Thoracic aorta (tissue), 2 donors: ENCODE results near the gene SPHK1. TPM values are rescaled to one million over a fixed set of nuclear protein-coding genes. Genes with fewer than 3 reads are reported as not detected.

Source experiments
- ATAC-seq: fragments of 150-250 bp; one replicate; pipeline ENCODE4 v1.8.0; 2017; ENCODE audit warnings: low read depth; ENCODE audit not compliant: insufficient number of reproducible peaks, low FRiP score
- DNase-seq: peaks from one replicate; pipeline ENCODE4 v3.0.0-alpha.2; 2020; ENCODE audit warnings: low spot score
- H3K27ac ChIP-seq, 2 donors: fragments of 200-600 bp; sonication (generic); 1 replicate in 1 of 2; 2 replicates in 1 of 2; pipeline ENCODE4 v1.5.1; 2016; ENCODE audit warnings: mild to moderate bottlenecking in 2 of 2, moderate library complexity in 2 of 2
- H3K27me3 ChIP-seq: fragments of 200-600 bp; sonication (generic); replicated peaks from 2 replicates; pipeline ENCODE4 v1.6.0; 2016; ENCODE audit warnings: mild to moderate bottlenecking; ENCODE audit not compliant: insufficient read depth
- H3K36me3 ChIP-seq: fragments of 200-600 bp; sonication (generic); one replicate; pipeline ENCODE4 v1.5.1; 2016
- H3K4me1 ChIP-seq, 2 donors: fragments of 200-600 bp; sonication (generic); 1 replicate in 1 of 2; 2 replicates in 1 of 2; pipeline versions ENCODE4 v1.5.1 to v1.6.0; 2016; ENCODE audit warnings: low read depth in 2 of 2, mild to moderate bottlenecking in 1 of 2; ENCODE audit not compliant: control insufficient read depth in 1 of 2
- H3K4me3 ChIP-seq: fragments of 200-600 bp; sonication (generic); 2 replicates; pipeline ENCODE4 v1.5.1; 2016; ENCODE audit warnings: mild to moderate bottlenecking
- H3K9me3 ChIP-seq: fragments of 200-600 bp; sonication (generic); 2 replicates; pipeline ENCODE4 v1.5.1; 2016
- total RNA-seq, 2 donors: library from RNA; depleted of rRNA; stranded (reverse); fragments of >200 nt; gene quantifications; one replicate each; pipeline versions ENCODE4 v1.1.0 to v1.2.3, GENCODE V29; 2016
- TF ChIP-seq, protein P1 (sequence below): fragments of 200-600 bp; sonication (generic); IDR thresholded peaks from one replicate; pipeline ENCODE4 v1.5.1; 2019; ENCODE audit warnings: antibody characterized with exemption

Gene SPHK1
- total RNA-seq, 2 donors from 2014 or later: 46.8 to 47.4 TPM

DNA sequence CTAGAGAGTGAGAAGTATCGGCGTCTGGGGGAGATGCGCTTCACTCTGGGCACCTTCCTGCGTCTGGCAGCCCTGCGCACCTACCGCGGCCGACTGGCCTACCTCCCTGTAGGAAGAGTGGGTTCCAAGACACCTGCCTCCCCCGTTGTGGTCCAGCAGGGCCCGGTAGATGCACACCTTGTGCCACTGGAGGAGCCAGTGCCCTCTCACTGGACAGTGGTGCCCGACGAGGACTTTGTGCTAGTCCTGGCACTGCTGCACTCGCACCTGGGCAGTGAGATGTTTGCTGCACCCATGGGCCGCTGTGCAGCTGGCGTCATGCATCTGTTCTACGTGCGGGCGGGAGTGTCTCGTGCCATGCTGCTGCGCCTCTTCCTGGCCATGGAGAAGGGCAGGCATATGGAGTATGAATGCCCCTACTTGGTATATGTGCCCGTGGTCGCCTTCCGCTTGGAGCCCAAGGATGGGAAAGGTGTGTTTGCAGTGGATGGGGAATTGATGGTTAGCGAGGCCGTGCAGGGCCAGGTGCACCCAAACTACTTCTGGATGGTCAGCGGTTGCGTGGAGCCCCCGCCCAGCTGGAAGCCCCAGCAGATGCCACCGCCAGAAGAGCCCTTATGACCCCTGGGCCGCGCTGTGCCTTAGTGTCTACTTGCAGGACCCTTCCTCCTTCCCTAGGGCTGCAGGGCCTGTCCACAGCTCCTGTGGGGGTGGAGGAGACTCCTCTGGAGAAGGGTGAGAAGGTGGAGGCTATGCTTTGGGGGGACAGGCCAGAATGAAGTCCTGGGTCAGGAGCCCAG lies 2.8 kb downstream of the SPHK1 start:
- Histone ChIP-seq H3K27me3 (no peaks in the 10 kb centered on the region), H3K36me3 (peaks cover 6% of the 10 kb centered on the region), H3K9me3 (no peaks in the 10 kb centered on the region), H3K4me3 (no peak overlapping the region), H3K27ac (no peak overlapping the region), H3K4me1 (peaks cover 13 to 31% of the 10 kb centered on the region in 2 donors)
- TF ChIP-seq, protein P1, sequence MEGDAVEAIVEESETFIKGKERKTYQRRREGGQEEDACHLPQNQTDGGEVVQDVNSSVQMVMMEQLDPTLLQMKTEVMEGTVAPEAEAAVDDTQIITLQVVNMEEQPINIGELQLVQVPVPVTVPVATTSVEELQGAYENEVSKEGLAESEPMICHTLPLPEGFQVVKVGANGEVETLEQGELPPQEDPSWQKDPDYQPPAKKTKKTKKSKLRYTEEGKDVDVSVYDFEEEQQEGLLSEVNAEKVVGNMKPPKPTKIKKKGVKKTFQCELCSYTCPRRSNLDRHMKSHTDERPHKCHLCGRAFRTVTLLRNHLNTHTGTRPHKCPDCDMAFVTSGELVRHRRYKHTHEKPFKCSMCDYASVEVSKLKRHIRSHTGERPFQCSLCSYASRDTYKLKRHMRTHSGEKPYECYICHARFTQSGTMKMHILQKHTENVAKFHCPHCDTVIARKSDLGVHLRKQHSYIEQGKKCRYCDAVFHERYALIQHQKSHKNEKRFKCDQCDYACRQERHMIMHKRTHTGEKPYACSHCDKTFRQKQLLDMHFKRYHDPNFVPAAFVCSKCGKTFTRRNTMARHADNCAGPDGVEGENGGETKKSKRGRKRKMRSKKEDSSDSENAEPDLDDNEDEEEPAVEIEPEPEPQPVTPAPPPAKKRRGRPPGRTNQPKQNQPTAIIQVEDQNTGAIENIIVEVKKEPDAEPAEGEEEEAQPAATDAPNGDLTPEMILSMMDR: no peak
- ATAC-seq: no peak
- DNase-seq: no peak

DNA sequence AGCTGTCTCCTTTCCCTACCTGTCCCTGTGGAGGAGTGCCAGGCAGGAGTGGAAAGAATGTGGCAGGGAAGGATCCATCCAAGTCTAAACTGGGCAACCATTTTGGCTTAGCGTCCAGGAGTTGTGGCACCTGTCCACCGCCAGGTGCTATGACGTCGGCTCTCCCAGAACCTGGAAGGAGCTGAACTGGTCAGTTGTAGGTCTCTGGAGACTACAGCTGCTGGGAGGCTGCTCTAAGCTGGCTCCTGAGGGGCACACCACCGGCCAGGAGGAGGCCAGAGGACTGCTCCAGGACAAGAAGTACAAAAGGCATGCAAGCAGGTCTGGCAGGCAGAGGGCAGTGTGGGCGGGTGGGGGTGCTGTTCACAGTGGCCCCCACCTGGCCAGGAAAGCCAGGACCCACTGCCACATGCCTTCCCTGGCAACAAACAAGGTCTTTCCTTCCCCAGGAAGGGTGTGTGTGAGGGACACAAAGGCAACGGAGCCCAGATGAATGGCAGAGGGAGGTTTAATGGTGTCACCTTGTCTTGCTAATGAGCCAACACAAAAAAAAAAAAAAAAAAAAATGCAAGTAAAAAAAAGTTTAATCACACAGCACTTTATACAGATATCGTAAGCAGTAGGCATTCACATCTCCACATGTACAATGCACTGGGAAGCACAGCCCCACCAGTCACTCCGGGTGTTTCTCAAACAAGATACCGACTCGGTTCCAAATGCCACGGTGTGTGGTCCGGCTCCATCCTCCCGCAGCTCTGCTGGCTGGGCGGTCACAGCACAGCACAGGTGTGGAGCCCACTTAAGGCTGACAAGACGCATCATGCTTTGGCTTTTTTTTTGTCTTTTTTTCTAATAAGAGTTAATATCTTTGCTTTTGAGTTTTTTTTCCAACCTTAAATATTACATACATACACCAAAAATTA lies 4.8 kb downstream of the SPHK1 start:
- no peak overlapping the region for H3K27ac ChIP-seq
- TF ChIP-seq, protein P1: no peak

DNA sequence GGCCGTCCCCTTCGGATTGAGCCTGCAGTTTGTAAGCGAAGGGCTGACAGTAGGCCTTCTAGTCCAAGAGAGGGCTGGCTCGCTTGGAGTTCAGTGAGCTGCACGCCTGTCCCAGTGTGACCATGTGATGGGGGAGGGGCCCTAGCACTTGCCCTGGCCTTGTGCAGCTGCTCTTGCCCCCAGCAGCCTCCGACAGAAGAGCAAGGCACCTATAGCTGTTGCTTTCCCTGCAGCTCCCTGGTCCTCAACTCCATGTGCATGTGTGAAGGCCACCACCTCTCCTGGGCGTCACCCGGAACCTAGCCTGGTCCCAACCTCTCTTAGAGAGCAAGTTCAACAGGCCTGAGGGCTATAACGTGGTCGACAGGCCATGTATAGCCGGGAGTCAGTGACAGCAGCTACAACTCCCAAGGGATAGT lies 5.6 kb downstream of the SPHK1 start:
- H3K9me3 ChIP-seq: no peaks in the 10 kb centered on the region
- no peak overlapping the region for H3K27ac ChIP-seq
- peaks cover 12 to 15% of the 10 kb centered on the region in 2 donors for H3K4me1 ChIP-seq
- no peaks in the 10 kb centered on the region for H3K27me3 ChIP-seq
- DNase-seq: no peak
- no peak overlapping the region for H3K4me3 ChIP-seq
- H3K36me3 ChIP-seq: peaks cover 6% of the 10 kb centered on the region
- TF ChIP-seq, protein P1: no peak
- ATAC-seq: no peak

More for the DNA sequence above, 4.8 kb downstream of the SPHK1 start:
- Histone ChIP-seq H3K36me3 (peaks cover 6% of the 10 kb centered on the region), H3K4me1 (peaks cover 13 to 19% of the 10 kb centered on the region in 2 donors), H3K9me3 (no peaks in the 10 kb centered on the region), H3K4me3 (no peak overlapping the region), H3K27me3 (no peaks in the 10 kb centered on the region)
- DNase-seq (no peak), ATAC-seq (no peak)

DNA sequence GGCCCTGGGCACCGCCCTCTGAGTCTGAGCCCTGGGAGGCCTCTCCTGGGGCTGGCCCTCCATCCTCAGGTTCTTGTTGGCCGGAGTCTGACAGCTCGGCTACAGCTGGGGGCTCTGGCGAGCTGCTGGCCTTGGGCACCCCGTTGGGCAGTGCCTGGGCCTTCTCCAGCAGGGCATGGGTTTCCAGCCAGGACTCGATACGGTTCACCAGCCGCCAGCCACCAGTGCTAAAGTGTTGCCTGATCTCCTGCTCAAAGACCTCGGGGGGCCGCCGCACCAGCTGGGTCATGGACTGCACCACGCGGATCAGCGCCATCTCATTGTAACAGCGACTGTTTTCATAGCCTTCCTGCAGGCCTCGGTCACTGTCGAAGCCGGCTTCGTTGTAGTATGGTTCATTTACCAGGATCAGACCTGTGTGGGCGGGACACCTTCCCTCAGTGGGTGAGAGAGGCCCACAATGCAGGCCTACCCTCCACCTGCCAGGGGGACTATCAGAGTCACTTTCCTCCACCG lies 6.8 kb downstream of the SPHK1 start:
- no peak for ATAC-seq
- DNase-seq: no peak
- Histone ChIP-seq H3K4me1 (peaks cover 0 to 4% of the 10 kb centered on the region in 2 donors), H3K9me3 (no peaks in the 10 kb centered on the region), H3K36me3 (peaks cover 14% of the 10 kb centered on the region), H3K4me3 (no peak overlapping the region), H3K27me3 (no peaks in the 10 kb centered on the region), H3K27ac (no peak overlapping the region)
- TF ChIP-seq, protein P1: no peak

DNA sequence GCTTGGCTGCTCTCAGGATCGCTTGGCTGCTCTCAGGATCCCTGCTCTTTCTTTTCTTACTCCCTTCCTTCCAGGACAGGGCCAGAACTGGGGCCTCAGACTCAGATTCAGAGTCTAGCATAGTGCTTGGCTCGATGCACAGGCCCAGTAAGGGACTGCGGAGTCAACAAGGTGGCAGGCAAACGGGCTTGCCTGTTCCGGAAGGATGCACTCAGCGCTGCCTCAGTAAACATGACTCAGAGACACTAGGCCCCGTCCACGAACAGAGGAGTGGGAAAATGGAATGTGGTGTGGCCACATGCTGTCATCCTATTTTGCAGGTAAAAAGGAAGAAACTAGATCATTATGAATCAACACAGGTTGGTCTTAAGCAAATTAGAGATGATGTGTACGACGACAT lies 9.8 kb downstream of the SPHK1 start:
- peaks cover 27% of the 10 kb centered on the region for H3K36me3 ChIP-seq
- H3K27ac ChIP-seq: no peak overlapping the region
- ATAC-seq (no peak), DNase-seq (no peak)
- no peaks in the 10 kb centered on the region for H3K4me1 ChIP-seq
- H3K27me3 ChIP-seq: no peaks in the 10 kb centered on the region
- H3K4me3 ChIP-seq: no peak overlapping the region
- no peaks in the 10 kb centered on the region for H3K9me3 ChIP-seq
- TF ChIP-seq, protein P1: no peak
